H1 (cell line): ENCODE measurements around the gene SAPCD1. TPM values are rescaled to one million over a fixed set of nuclear protein-coding genes. Genes with fewer than 3 reads are reported as not detected.

Experiments
- CTCF ChIA-PET: fragments of 300-600 bp; sonication (Branson Sonifier 250); formaldehyde crosslinking; loops from one replicate; lab custom pipeline; 2021; ENCODE audit not compliant: partially characterized antibody; lab: Charles Lee
- POLR2A ChIA-PET: fragments of 300-600 bp; sonication (Branson Sonifier 250); formaldehyde crosslinking; loops from one replicate; lab custom pipeline; 2021; ENCODE audit warnings: inconsistent platforms; ENCODE audit not compliant: partially characterized antibody; lab: Charles Lee
- DNase-seq, 2 experiments: peaks; one replicate each; pipeline versions ENCODE4 v3.0.0 to v3.0.0-alpha.2; 2010 to 2022; ENCODE audit warnings: low spot score in 2 of 2, low read depth in 1 of 2, mixed read lengths in 1 of 2
- FAIRE-seq: peaks from 2 replicates; lab custom pipeline; 2011; peaks lifted over from hg19 to GRCh38; lab: Jason Lieb, UNC
- H2AFZ ChIP-seq: 2 replicates; pipeline ENCODE4 v1.8.1; 2012; ENCODE audit warnings: low read length, inconsistent platforms
- H2AK5ac ChIP-seq: 2 replicates; pipeline ENCODE4 v1.6.1; 2013; ENCODE audit warnings: low read depth, low read length
- H2BK120ac ChIP-seq: replicated peaks from 2 replicates; pipeline ENCODE3; 2013; ENCODE audit warnings: low read depth, low read length, inconsistent platforms
- H2BK12ac ChIP-seq: 2 replicates; pipeline ENCODE4 v1.6.1; 2013; ENCODE audit warnings: low read depth, low read length
- H2BK15ac ChIP-seq: 2 replicates; pipeline ENCODE4 v1.6.1; 2013; ENCODE audit warnings: low read length
- H2BK20ac ChIP-seq: 2 replicates; pipeline ENCODE4 v1.6.1; 2013; ENCODE audit warnings: low read length
- H2BK5ac ChIP-seq: 2 replicates; pipeline ENCODE4 v1.6.1; 2013; ENCODE audit warnings: low read depth, low read length
- H3K14ac ChIP-seq: 2 replicates; pipeline ENCODE4 v1.6.1; 2013; ENCODE audit warnings: inconsistent platforms; ENCODE audit not compliant: insufficient read length
- H3K18ac ChIP-seq: 2 replicates; pipeline ENCODE4 v1.6.1; 2013; ENCODE audit warnings: low read length; ENCODE audit errors: extremely low read depth
- H3K23ac ChIP-seq: 2 replicates; pipeline ENCODE4 v1.6.1; 2013; ENCODE audit warnings: inconsistent platforms; ENCODE audit not compliant: insufficient read length
- H3K23me2 ChIP-seq: 2 replicates; pipeline ENCODE4 v1.6.1; 2013; ENCODE audit warnings: low read depth, low read length
- H3K27ac ChIP-seq: 2 replicates; pipeline ENCODE4 v1.6.1; 2011; ENCODE audit warnings: low read depth, low read length, inconsistent platforms
- H3K27me3 ChIP-seq, 4 experiments: replicated peaks in 1 of 4; 1 replicate in 1 of 4; 2 replicates in 3 of 4; pipeline versions ENCODE4 v1.6.1 to v1.8.1; 2011 to 2013; ENCODE audit warnings: low read length in 3 of 4, mild to moderate bottlenecking in 3 of 4, inconsistent platforms in 2 of 4, mixed read lengths in 2 of 4, moderate library complexity in 1 of 4; ENCODE audit not compliant: control insufficient read depth in 3 of 4, insufficient read depth in 3 of 4; ENCODE audit errors: extremely low read depth in 1 of 4
- H3K36me3 ChIP-seq, 4 experiments: 2 replicates each; pipeline versions ENCODE4 v1.6.1 to v1.8.1; 2011 to 2013; ENCODE audit warnings: mild to moderate bottlenecking in 4 of 4, low read length in 3 of 4, moderate library complexity in 2 of 4, control low read depth in 1 of 4, inconsistent platforms in 1 of 4; ENCODE audit not compliant: insufficient read depth in 4 of 4, control insufficient read depth in 2 of 4
- H3K4ac ChIP-seq: replicated peaks from 2 replicates; pipeline ENCODE3; 2013; ENCODE audit warnings: low read length, low read depth, mixed read lengths, inconsistent platforms; ENCODE audit not compliant: insufficient read length
- H3K4me1 ChIP-seq, 4 experiments: replicated peaks in 1 of 4; 1 replicate in 1 of 4; 2 replicates in 3 of 4; pipeline versions ENCODE4 v1.6.1 to v1.8.1; 2011 to 2013; ENCODE audit warnings: low read length in 3 of 4, inconsistent platforms in 2 of 4, mixed read lengths in 1 of 4; ENCODE audit not compliant: insufficient read depth in 4 of 4, control insufficient read depth in 3 of 4
- H3K4me2 ChIP-seq, 2 experiments: 2 replicates each; pipeline versions ENCODE4 v1.6.1 to v1.8.1; 2011 to 2013; ENCODE audit warnings: low read depth in 2 of 2, low read length in 2 of 2, control low read depth in 1 of 2, inconsistent platforms in 1 of 2, mild to moderate bottlenecking in 1 of 2; ENCODE audit not compliant: insufficient read depth in 1 of 2
- H3K4me3 ChIP-seq, 4 experiments: fragments of 200-600, 300-600 bp in 1 of 4; sonication (generic), shearing (Covaris generic), sonication (Bioruptor Twin) in 1 of 4; 2 replicates each; pipeline versions ENCODE4 v1.5.1 to v1.8.1; 2011 to 2016; ENCODE audit warnings: low read length in 4 of 4, low read depth in 3 of 4, control low read depth in 2 of 4, inconsistent platforms in 2 of 4, mild to moderate bottlenecking in 2 of 4, mixed read lengths in 1 of 4, moderate library complexity in 1 of 4; ENCODE audit not compliant: insufficient read depth in 2 of 4; ENCODE audit errors: extremely low read depth in 1 of 4
- H3K56ac ChIP-seq: replicated peaks from 2 replicates; pipeline ENCODE3; 2013; ENCODE audit warnings: low read depth, mild to moderate bottlenecking, mixed read lengths, low read length, inconsistent platforms; ENCODE audit not compliant: insufficient read length
- H3K79me1 ChIP-seq: 2 replicates; pipeline ENCODE4 v1.6.1; 2013; ENCODE audit warnings: low read depth, low read length, control low read depth
- H3K79me2 ChIP-seq, 2 experiments: 2 replicates each; pipeline versions ENCODE4 v1.6.1 to v1.8.1; 2012 to 2013; ENCODE audit warnings: low read length in 2 of 2, mild to moderate bottlenecking in 2 of 2, inconsistent platforms in 1 of 2; ENCODE audit not compliant: insufficient read depth in 2 of 2, control insufficient read depth in 1 of 2
- H3K9ac ChIP-seq, 4 experiments: replicated peaks in 1 of 4; 1 replicate in 1 of 4; 2 replicates in 3 of 4; pipeline versions ENCODE4 v1.6.1 to v1.8.1; 2011 to 2013; ENCODE audit warnings: low read depth in 3 of 4, low read length in 3 of 4, control low read depth in 2 of 4, mild to moderate bottlenecking in 2 of 4, moderate library complexity in 2 of 4, inconsistent platforms in 1 of 4; ENCODE audit errors: extremely low read depth in 1 of 4
- H3K9me3 ChIP-seq, 2 experiments: 2 replicates each; pipeline versions ENCODE4 v1.6.1 to v1.8.1; 2012 to 2013; ENCODE audit warnings: mild to moderate bottlenecking in 2 of 2, moderate library complexity in 2 of 2, control low read depth in 1 of 2, inconsistent platforms in 1 of 2, low read depth in 1 of 2, low read length in 1 of 2, mixed read lengths in 1 of 2; ENCODE audit not compliant: insufficient read depth in 2 of 2
- H4K20me1 ChIP-seq, 2 experiments: replicated peaks in 1 of 2; 2 replicates each; pipeline versions ENCODE3 to v1.8.1; 2011 to 2013; ENCODE audit warnings: inconsistent platforms in 2 of 2, low read length in 2 of 2, mild to moderate bottlenecking in 1 of 2; ENCODE audit not compliant: insufficient read depth in 2 of 2, control insufficient read depth in 1 of 2
- H4K5ac ChIP-seq: 2 replicates; pipeline ENCODE4 v1.6.1; 2013; ENCODE audit warnings: low read length, low read depth, mixed read lengths, inconsistent platforms; ENCODE audit not compliant: insufficient read length
- H4K8ac ChIP-seq: 2 replicates; pipeline ENCODE4 v1.8.0; 2013; ENCODE audit warnings: mild to moderate bottlenecking, moderate library complexity, low read length, inconsistent platforms; ENCODE audit not compliant: insufficient read depth; ENCODE audit errors: extremely low read depth
- H4K91ac ChIP-seq: replicated peaks from 2 replicates; pipeline ENCODE3; 2013; ENCODE audit warnings: low read length, mixed read lengths, inconsistent platforms; ENCODE audit not compliant: insufficient read length
- GTF2F1 ChIP-seq: IDR thresholded peaks from 2 replicates; pipeline ENCODE4 v1.6.1; 2012; ENCODE audit warnings: low read depth, low read length, improper control_type of control experiment, borderline replicate concordance
- WGBS, 2 experiments: shearing (Covaris generic) in 1 of 2; methylation state at CpG; one replicate each; pipeline versions ENCODE4 v1.1.6 to v1.1.7; 2013 to 2015; ENCODE audit warnings: low lambda C conversion rate in 2 of 2, mixed read lengths in 2 of 2, inconsistent platforms in 1 of 2, low coverage in 1 of 2, missing lambda C conversion rate in 1 of 2; ENCODE audit not compliant: insufficient replicate concordance in 2 of 2, insufficient coverage in 1 of 2, insufficient read length in 1 of 2; ENCODE audit errors: extremely low coverage in 1 of 2, missing lambda C conversion rate in 1 of 2; 5-methylcytosine and 5-hydroxymethylcytosine counted together
- polyA plus RNA-seq, 7 experiments: library from polyadenylated mRNA; depleted of rRNA in 3 of 7; stranded (reverse) in 5 of 7; unstranded in 2 of 7; fragments of >200 nt in 5 of 7; fragments of 200-250 nt in 2 of 7; gene quantifications; 1 replicate in 5 of 7; 2 replicates in 1 of 7; 4 replicates in 1 of 7; pipeline versions ENCODE4 v1.2.1 to v1.2.3, GENCODE V29; 2011 to 2013; ENCODE audit warnings: missing spikeins in 2 of 7, mixed read lengths in 2 of 7
- total RNA-seq: library from RNA; stranded (reverse); fragmentation: NEBNext Ultra II Directional; extraction: Animal tissue kit (Norgen Biotek cat#: 25700); gene quantifications from 2 replicates; pipeline ENCODE4 v1.2.1, GENCODE V29; 2021

The SAPCD1 gene
- total and polyA plus RNA-seq, 2 of the 8 experiments (the other 6 are each of a cell fraction or from before 2014, with no cell fraction given) = 3.1 to 5.9 TPM

DNA sequence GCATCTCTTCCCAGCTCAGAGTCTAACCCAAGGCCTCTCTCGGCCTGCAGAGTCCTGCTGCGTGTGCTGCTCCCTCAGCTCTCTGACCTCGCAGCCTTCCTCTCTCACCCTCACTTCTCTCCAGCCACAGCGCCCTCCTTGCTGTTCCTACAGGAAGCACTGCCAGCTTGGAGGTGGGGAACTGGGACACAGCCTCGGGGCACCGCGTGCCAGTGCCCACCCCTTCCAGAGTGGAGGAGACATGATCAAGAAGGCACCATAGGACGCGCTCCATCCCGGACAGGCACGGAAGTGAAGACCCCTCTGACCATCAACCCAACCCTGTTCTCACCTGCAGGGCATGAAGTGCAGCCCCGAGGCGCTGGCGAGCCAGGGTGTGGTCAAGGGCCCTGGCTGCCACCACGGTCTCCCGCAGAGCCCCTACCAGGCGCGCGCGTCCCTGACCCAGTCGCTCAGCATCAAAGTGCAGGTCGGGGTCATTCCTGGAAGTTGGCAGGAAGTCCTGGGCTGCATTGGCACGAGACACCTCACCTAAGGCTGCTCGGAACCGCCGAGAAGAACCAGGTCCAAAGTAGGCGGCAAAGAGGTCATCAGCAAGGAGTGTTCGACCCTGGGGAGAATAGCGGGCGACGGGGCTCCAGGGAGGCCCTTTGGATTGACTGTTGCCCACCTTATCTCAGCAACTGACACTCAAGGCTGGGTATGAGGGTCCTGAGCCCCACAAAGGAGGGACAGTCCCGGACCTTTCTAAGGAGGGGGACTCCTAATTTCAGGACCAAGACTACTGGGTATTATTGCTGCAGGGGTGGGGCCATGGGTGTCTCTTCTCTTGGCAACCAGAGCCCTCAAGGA lies 13.4 kb downstream of the SAPCD1 start:
- Histone ChIP-seq H4K20me1 (no peaks in the 10 kb centered on the region), H3K23ac (no peak overlapping the region), H3K27me3 (no peaks in the 10 kb centered on the region), H3K79me1 (no peaks in the 10 kb centered on the region), H3K9me3 (no peaks in the 10 kb centered on the region), H3K23me2 (no peaks in the 10 kb centered on the region), H3K4me2 (no peak overlapping the region), H2AFZ (no peak overlapping the region), H3K4me1 (peaks cover 0 to 7% (median 3%) of the 10 kb centered on the region in 4 experiments; a peak in 4 of 7 replicates), H3K4me3 (no peak overlapping the region), H3K56ac (no peak overlapping the region), H3K36me3 (peaks cover 5 to 26% (median 20%) of the 10 kb centered on the region in 4 experiments; a peak in 7 of 8 replicates), H4K8ac (no peak overlapping the region), H2AK5ac (no peak overlapping the region), H3K27ac (no peak overlapping the region), H3K18ac (no peak overlapping the region), H3K14ac (no peak overlapping the region), H2BK15ac (no peak overlapping the region), H2BK20ac (no peak overlapping the region), H2BK5ac (no peak overlapping the region), H3K9ac (no peak overlapping the region), H3K79me2 (no peaks in the 10 kb centered on the region), H2BK120ac (no peak overlapping the region), H4K5ac (no peak overlapping the region), H4K91ac (no peak overlapping the region), H3K4ac (no peak overlapping the region), H2BK12ac (0 out of 2 replicates have a peak overlapping the region, but pooled peaks have one; percentile 27)
- WGBS, 2 experiments = 93% methylated on average over 32 of the region's 32 CpGs; no CpG with 5 or more reads in 1 of the 2 experiments
- FAIRE-seq (no peak), DNase-seq (no peak)
- POLR2A ChIA-PET = interaction anchor here (0.6 to 10.7 kb wide), 19 partner anchors 9 to 308 kb away, joined by 3 to 85 read pairs (median 4); partner anchors contain the start of genes C6orf47, DDAH2, DXO and GPANK1
- CTCF ChIA-PET = interaction anchor here (0.7 to 14.4 kb wide), 9 partner anchors 9 to 230 kb away, joined by 3 to 228 read pairs (median 4); partner anchors contain the start of genes ATP6V1G2, DDAH2, LY6G6D and MPIG6B
- TF ChIP-seq GTF2F1 = no peak
